GM21825 (cell line): ENCODE measurements around the gene FOXB2.
"Not testable (repeated sequence)": the region's sequence is repeated elsewhere in the genome, so short reads cannot be mapped to it uniquely, and the experiment has no call there.

Experiments
- ATAC-seq: cut with Tn5 transposase; IDR thresholded peaks from one replicate; pipeline ENCODE4 v1.9.1; 2021; ENCODE audit warnings: mild to moderate bottlenecking, moderate library complexity; ENCODE audit not compliant: unreplicated experiment

FOXB2 gene

DNA sequence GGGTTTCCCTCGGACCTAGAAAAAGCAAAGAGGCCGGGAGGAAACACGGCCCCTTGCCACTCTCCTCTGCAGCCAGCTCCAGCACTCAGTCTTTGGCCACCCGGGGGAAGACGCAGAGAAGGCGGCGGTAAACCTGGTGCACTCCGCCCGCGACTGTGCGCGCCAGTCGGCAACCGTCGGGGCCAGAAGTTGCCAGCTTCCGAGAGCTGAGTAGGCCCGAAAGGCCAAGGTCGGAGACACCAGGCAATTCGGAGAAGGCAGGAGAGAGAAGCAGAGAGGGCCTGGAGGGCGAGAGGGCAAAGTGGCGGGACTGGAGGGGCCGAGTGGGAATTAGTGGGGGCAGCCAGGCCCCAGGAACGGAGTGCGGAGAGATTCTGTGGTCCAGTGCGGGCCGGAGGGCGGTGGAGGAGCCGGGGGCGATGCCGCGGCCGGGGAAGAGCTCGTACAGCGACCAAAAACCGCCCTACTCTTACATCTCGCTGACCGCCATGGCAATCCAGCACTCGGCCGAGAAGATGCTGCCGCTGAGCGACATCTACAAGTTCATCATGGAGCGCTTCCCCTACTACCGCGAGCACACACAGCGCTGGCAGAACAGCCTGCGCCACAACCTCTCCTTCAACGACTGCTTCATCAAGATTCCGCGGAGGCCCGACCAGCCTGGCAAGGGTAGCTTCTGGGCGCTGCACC is at the start of gene FOXB2:
TSS of gene FOXB2 (plus strand) at position 420 of the 690 bp plus-strand sequence. CDS start at position 420, 0 bp downstream.
- no peak for ATAC-seq

DNA sequence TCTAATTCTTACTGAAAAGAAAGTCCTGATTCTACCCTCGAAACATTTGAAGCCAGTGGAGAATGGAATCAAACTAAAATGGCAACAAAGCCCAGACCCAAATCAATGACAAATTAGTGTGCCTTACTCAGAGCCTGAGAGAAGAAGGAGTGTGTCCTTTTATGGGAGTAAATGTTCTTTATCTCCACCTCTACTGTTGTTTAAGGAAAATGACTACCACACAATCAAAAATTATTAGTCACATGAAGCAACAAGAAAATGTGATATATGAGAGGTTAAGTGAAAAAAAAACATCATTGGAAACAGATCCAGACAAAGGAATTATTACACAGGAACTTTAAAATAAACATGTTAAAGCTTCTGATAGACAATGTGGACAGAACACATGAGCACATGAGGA is 49.7 kb upstream of the FOXB2 start:
- no peak for ATAC-seq

- not testable (repeated sequence) for ATAC-seq
These were observed 40.6 kb upstream of the FOXB2 start for GRCh38 chr9:76978831-76979230.

GRCh38 chr9:76980566-76980965 is 38.9 kb upstream of the FOXB2 start:
- ATAC-seq = no peak

- no peak for ATAC-seq
These were observed 35.0 kb upstream of the FOXB2 start for GRCh38 chr9:76984486-76984885.

DNA sequence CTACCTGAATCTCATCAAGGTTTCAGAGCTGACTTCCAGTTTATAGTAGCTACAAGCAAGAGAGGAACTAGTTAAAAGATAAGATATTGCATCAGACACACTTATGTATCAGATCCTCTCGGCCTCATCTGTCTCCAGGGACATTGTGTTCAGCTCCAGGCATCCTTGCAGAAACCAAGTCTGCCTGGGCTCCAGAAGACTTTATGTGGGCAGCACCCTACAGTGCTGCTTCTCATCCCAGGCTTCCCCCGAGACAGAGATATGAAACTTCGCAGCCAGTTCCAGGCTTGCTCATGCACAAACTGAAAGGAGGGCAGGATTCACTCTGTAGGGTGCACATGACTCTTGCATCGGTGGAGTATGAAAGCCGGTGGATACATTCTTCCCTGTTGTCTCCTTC is 33.9 kb upstream of the FOXB2 start:
- no peak for ATAC-seq

DNA sequence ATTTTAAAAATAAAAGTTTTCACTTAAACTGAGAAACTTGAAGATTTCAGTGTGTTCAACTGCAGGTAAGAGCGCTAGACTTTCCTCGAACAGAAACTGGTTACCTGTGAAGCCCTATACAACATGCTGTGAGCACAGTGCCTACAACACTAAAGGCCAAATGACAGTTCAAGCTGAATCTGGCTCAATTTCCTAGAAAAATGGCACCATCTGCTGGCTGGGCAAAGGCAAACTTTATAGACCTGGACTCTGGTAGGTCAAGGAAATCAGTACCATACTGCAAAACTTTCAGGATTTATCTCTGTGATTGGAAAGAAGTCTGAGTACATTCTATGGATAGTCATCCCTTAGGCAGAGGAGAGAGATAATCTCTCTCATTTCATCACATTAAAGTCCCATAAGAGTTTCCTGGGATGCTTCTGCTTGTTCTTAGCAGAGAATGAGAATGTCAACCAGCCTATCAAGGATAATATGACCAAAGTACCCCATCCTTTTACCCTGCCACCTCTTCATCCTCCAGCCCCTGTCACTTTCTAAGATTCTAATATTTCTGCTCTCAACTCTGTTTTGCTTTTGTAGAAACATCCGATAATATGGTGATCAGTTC is 31.8 kb upstream of the FOXB2 start:
- ATAC-seq = no peak

- ATAC-seq = no peak
These were observed 30.5 kb upstream of the FOXB2 start for GRCh38 chr9:76988941-76989340.

DNA sequence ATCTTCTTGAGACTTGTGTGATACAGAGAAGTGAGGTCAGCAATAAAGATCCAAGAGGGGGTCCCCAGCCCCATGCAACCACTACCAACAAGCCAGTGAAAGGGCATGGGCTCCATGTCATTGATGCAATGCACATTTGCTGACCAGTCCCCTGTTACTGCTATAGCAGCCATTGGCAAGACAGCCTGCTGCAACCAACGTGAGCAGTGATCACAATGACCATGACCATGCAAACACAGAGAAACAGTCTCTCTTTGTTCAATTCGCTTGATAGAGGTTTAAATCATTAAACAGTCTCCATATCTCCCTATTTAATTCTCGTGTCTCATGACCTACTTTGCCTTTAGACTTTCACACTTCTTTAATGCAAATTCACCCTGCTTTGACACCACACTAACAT is 30.0 kb upstream of the FOXB2 start:
- no peak for ATAC-seq

GRCh38 chr9:76996700-76997099 is 22.8 kb upstream of the FOXB2 start:
- ATAC-seq = no peak

DNA sequence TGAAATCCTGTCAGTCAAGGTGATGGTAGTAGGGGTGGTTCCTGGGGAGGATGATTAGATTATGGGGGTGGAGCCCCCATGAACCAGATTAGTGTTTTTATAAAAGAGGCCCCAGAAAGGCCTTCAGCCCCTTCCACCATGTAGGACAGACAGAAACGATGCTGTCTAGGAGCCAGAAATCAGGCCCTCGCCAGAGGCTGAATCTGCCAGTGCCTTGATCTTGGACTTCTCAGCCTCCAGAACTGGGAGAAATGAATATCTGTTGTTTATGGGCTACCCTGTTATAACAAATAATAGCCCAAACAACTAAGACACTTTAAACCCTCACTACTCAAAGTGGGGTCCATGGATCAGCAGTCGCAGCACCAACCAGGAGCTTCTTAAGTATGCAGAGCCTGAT is 20.2 kb upstream of the FOXB2 start:
- no peak for ATAC-seq

GRCh38 chr9:77000330-77000729 is 19.1 kb upstream of the FOXB2 start:
- no peak for ATAC-seq

DNA sequence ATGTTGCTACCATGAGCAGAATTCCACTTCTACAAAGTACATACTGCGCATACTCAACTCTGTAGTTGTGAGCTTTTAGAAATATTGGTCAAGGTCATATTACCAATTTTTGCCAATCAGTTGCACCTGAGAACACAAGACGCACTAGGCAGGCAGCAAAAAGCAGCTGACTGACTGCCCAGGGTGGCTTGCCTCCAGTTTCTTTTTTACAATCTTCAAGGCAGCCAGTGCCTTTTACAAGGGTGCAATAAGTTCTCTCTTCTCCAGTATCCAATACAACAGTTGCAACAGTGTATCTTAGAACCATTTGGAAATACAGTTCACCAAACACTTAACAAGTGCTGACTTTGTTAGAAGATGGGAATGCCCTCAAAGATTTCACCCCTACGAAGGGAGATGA is 16.1 kb upstream of the FOXB2 start:
- no peak for ATAC-seq

DNA sequence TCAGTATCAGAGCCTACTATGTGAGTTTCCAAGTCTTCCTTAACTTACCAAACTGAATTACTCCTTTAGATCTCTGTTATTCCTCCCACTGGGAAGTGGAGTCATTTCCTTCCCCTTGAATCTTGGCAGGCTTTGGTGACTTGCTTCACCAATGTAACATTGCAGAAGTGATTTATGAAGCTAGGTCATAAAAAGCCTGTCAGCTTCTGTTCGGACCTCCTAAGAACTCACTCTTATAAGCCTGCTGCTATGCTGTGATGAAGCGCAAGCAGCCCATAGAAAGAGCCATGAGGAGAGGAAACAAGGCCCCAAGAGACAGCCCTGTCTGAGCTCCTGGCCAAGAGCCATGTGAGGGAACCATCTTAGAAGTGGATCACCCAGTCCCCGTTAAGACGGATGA is 14.2 kb upstream of the FOXB2 start:
- no peak for ATAC-seq

- ATAC-seq = no peak
These were observed 8.9 kb upstream of the FOXB2 start for GRCh38 chr9:77010527-77010926.

- peak; percentile 76 for ATAC-seq
These were observed 7.3 kb upstream of the FOXB2 start for GRCh38 chr9:77011973-77012821.

DNA sequence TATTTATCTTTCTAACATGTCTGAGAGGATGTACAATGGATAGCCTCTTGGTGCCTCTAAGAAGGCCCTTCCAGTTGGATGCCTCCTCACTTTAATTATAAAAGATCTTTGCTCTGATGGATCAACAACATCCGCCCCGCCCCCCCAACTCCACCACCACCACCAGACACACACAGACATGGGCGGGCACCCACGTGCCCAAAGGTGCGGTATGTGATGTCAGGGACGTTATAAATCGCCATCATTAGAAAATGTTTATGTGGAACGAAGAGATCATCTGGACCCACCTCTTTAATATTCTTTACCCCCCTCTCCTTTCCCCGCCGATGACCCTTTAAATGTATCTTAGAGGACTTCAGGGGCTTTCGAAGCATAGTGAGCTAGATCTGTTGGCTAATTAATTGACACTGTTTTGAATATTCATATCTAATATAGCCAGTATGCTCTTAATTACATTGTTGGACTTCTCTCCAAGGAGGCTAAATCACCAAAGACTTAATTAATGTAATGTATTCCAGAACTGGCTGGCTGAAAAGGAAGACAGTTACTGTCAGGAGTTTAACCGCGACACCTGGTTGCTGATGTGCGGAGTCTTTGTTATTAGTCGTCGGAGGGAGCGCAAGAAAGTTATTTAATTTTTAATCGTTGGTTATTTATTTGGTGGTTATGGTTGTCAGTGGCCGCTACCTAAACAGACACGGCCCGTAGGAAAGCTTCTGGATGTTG is 6.1 kb upstream of the FOXB2 start:
- ATAC-seq = no peak

- no peak for ATAC-seq
These were observed 5.4 kb upstream of the FOXB2 start for GRCh38 chr9:77013932-77014596.

DNA sequence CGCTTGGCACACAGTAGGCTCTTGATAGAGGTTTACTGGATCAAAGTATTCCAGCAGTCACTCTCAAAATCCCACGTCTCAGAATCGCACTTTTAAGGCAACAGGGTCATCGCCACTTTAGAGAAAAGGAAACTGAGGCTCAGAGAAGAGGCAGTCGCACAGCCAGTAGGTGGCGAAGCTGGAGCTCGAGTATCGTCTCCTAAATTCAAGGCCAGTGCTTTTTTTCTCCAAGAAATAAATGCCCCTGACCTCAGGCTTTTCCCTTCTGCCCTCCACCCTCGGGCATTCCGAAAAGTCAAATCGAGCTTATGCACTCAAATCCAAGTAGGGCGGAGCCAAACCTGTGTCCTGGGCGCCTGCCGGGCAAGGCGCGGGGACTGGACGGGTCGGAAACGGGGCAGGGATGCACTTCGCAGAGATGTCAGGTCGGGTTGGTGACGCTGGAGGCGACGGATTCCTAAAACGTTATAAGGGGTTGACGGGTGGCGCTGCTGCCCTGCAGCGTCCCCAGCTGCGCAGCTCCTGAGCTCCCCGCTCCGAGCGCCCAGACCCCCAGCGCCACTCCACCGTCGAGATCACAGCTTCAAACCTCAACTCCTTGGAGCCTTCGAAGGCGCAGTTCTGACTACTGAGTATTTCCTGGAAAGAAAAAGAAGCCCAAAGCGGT is 4.7 kb upstream of the FOXB2 start:
- ATAC-seq = no peak
